SK-N-SH (cell line): Measurements from ENCODE around the gene SNCAIP. TPM values are rescaled to one million over a fixed set of nuclear protein-coding genes. Genes with fewer than 3 reads are reported as not detected.
"Not testable (repeated sequence)": the region's sequence is repeated elsewhere in the genome, so short reads cannot be mapped to it uniquely, and the experiment has no call there.

ENCODE experiments used
- CTCF ChIA-PET: fragments of 300-600, 350-600 bp; formaldehyde crosslinking; extraction: SDS; loops from one replicate; lab custom pipeline; 2021; lab: Yijun Ruan, JAX
- POLR2A ChIA-PET: fragments of 350-600 bp; sonication (Branson Sonifier 250); formaldehyde crosslinking; extraction: SDS; loops from one replicate; lab custom pipeline; 2020; ENCODE audit warnings: antibody characterized with exemption, inconsistent platforms; lab: Yijun Ruan, JAX
- DNase-seq: peaks from one replicate; pipeline ENCODE4 v3.0.0; 2012
- H2AFZ ChIP-seq: fragments of 200-600 bp; sonication (generic); 2 replicates; pipeline ENCODE4 v1.8.1; 2016; ENCODE audit warnings: antibody characterized with exemption, mild to moderate bottlenecking, low read depth
- H3F3A ChIP-seq: fragments of 200-600 bp; sonication (generic); replicated peaks from 2 replicates; pipeline ENCODE3; 2016; ENCODE audit warnings: antibody characterized with exemption, mild to moderate bottlenecking; ENCODE audit not compliant: insufficient read depth
- H3K27ac ChIP-seq, 2 experiments: fragments of 200-500 bp in 1 of 2; fragments of 200-600 bp in 1 of 2; sonication (Bioruptor generic) in 1 of 2; sonication (generic), shearing (Covaris generic) in 1 of 2; 2 replicates each; pipeline versions ENCODE4 v1.5.1 to v1.6.1; 2014 to 2016; ENCODE audit warnings: low read depth in 2 of 2, inconsistent platforms in 1 of 2, low read length in 1 of 2, mild to moderate bottlenecking in 1 of 2, mixed read lengths in 1 of 2
- H3K27me3 ChIP-seq: fragments of 200-600 bp; sonication (generic), shearing (Covaris generic); 2 replicates; pipeline ENCODE4 v1.6.1; 2016; ENCODE audit warnings: mixed run types; ENCODE audit not compliant: insufficient read depth
- H3K36me3 ChIP-seq, 2 experiments: fragments of 200-500 bp in 1 of 2; fragments of 200-600 bp in 1 of 2; sonication (Bioruptor generic) in 1 of 2; sonication (generic) in 1 of 2; replicated peaks in 1 of 2; 2 replicates each; pipeline versions ENCODE3 to v1.5.1; 2014 to 2016; ENCODE audit warnings: low read length in 1 of 2, mild to moderate bottlenecking in 1 of 2; ENCODE audit not compliant: insufficient read depth in 2 of 2, control insufficient read depth in 1 of 2
- H3K4me1 ChIP-seq, 2 experiments: fragments of 200-500 bp in 1 of 2; fragments of 200-600 bp in 1 of 2; sonication (Bioruptor generic) in 1 of 2; sonication (generic), shearing (Covaris generic) in 1 of 2; 2 replicates each; pipeline versions ENCODE4 v1.5.1 to v1.6.1; 2014 to 2016; ENCODE audit warnings: low read depth in 1 of 2, low read length in 1 of 2, mixed run types in 1 of 2; ENCODE audit not compliant: insufficient read depth in 2 of 2, control insufficient read depth in 1 of 2
- H3K4me2 ChIP-seq: fragments of 200-600 bp; sonication (generic), shearing (Covaris generic); 2 replicates; pipeline ENCODE4 v1.6.1; 2017; ENCODE audit warnings: mixed run types
- H3K4me3 ChIP-seq, 2 experiments: fragments of 200-500 bp in 1 of 2; fragments of 200-600 bp in 1 of 2; sonication (Bioruptor generic) in 1 of 2; sonication (generic), shearing (Covaris generic) in 1 of 2; 2 replicates each; pipeline versions ENCODE4 v1.5.1 to v1.8.1; 2014 to 2016; ENCODE audit warnings: low read depth in 2 of 2, inconsistent platforms in 1 of 2, low read length in 1 of 2, mild to moderate bottlenecking in 1 of 2, mixed read lengths in 1 of 2, moderate library complexity in 1 of 2
- H3K79me2 ChIP-seq: fragments of 200-600 bp; sonication (generic); 2 replicates; pipeline ENCODE4 v1.8.1; 2017; ENCODE audit warnings: mild to moderate bottlenecking; ENCODE audit not compliant: insufficient read depth
- H3K9ac ChIP-seq: fragments of 200-600 bp; sonication (generic); 2 replicates; pipeline ENCODE4 v1.6.1; 2017; ENCODE audit warnings: mixed run types
- H3K9me2 ChIP-seq: fragments of 200-600 bp; sonication (generic); 2 replicates; pipeline ENCODE4 v1.6.1; 2017; ENCODE audit warnings: mixed run types
- H3K9me3 ChIP-seq: fragments of 200-600 bp; sonication (generic); 2 replicates; pipeline ENCODE4 v1.6.1; 2017; ENCODE audit warnings: mixed run types, mild to moderate bottlenecking, moderate library complexity
- H4K20me1 ChIP-seq: fragments of 200-600 bp; sonication (generic); 2 replicates; pipeline ENCODE4 v1.6.1; 2017; ENCODE audit warnings: mild to moderate bottlenecking, mixed run types; ENCODE audit not compliant: insufficient read depth
- IRF3 ChIP-seq: fragments of 150-350 bp; IDR thresholded peaks from 2 replicates; pipeline ENCODE4 v1.6.1; 2016; ENCODE audit warnings: mild to moderate bottlenecking, low read depth, low read length
- PBX3 ChIP-seq: IDR thresholded peaks from 2 replicates; pipeline ENCODE4; 2012
- REST ChIP-seq: IDR thresholded peaks from 2 replicates; pipeline ENCODE4 v1.6.1; 2012; ENCODE audit warnings: mild to moderate bottlenecking, low read depth, low read length, moderate library complexity
- SIN3A ChIP-seq: IDR thresholded peaks from 2 replicates; pipeline ENCODE4 v1.6.1; 2012; ENCODE audit warnings: low read depth, mild to moderate bottlenecking, low read length, moderate library complexity, borderline replicate concordance
- TCF12 ChIP-seq: IDR thresholded peaks from 2 replicates; pipeline ENCODE4 v1.4.0; 2012
- USF1 ChIP-seq: IDR thresholded peaks from 2 replicates; pipeline ENCODE4 v1.4.0; 2012; ENCODE audit warnings: low read depth, borderline replicate concordance
- WGBS: methylation state at CpG from one replicate; pipeline ENCODE4 v1.1.6; 2017; ENCODE audit warnings: low lambda C conversion rate; 5-methylcytosine and 5-hydroxymethylcytosine counted together
- polyA plus RNA-seq, 3 experiments: library from polyadenylated mRNA; depleted of rRNA; stranded (reverse); fragments of >200 nt; gene quantifications; 2 replicates each; pipeline ENCODE4 v1.2.3, GENCODE V29; 2012

SNCAIP gene
- polyA plus RNA-seq, 1 of the 3 experiments (the other 2 are of a cell fraction), result not detected

GRCh38 chr5:122377026-122377425 lies 65.0 kb downstream of the SNCAIP start:
- H3K79me2 ChIP-seq, result no peaks in the 10 kb centered on the region
- no peak overlapping the region for H2AFZ ChIP-seq
- no peaks in the 10 kb centered on the region for H3K9me2 ChIP-seq
- no peaks in the 10 kb centered on the region; a peak in 2 of 4 replicates for H3K4me1 ChIP-seq
- POLR2A ChIA-PET, result no interaction called here
- TF ChIP-seq IRF3, result no peak
- no peak for TF ChIP-seq PBX3
- no peak for TF ChIP-seq SIN3A
- no peak for DNase-seq
- CTCF ChIA-PET, result no interaction called here
- H3K4me3 ChIP-seq, result no peak overlapping the region
- H3F3A ChIP-seq, result no peaks in the 10 kb centered on the region
- H3K4me2 ChIP-seq, result no peak overlapping the region
- H3K9ac ChIP-seq, result no peak overlapping the region
- H3K27ac ChIP-seq, result no peak overlapping the region
- H3K36me3 ChIP-seq, result no peaks in the 10 kb centered on the region
- H3K9me3 ChIP-seq, result no peaks in the 10 kb centered on the region
- no peaks in the 10 kb centered on the region for H3K27me3 ChIP-seq
- 17% methylated on average over 1 of the region's 1 CpG for WGBS
- no peaks in the 10 kb centered on the region for H4K20me1 ChIP-seq

- H4K20me1 ChIP-seq, H3K36me3 ChIP-seq, H3K27ac ChIP-seq, H3K79me2 ChIP-seq, POLR2A ChIA-PET, H3K4me2 ChIP-seq, CTCF ChIA-PET, H2AFZ ChIP-seq, DNase-seq, H3K4me3 ChIP-seq, H3K9me2 ChIP-seq, H3K9me3 ChIP-seq, H3K4me1 ChIP-seq, H3K9ac ChIP-seq, H3F3A ChIP-seq, H3K27me3 ChIP-seq: not testable (repeated sequence)
- WGBS, result 58% methylated on average over 10 of the region's 16 CpGs
Measured at GRCh38 chr5:122382938-122383337, 70.9 kb downstream of the SNCAIP start.

GRCh38 chr5:122384739-122385235 lies 72.8 kb downstream of the SNCAIP start:
- no peak overlapping the region for H3K27ac ChIP-seq
- ChIA-PET CTCF (no interaction called here), POLR2A (no interaction called here)
- 41% methylated on average over 5 of the region's 5 CpGs for WGBS
- H3K4me3 ChIP-seq, result no peak overlapping the region
- H3K9me2 ChIP-seq, result no peaks in the 10 kb centered on the region
- H3K27me3 ChIP-seq, result no peaks in the 10 kb centered on the region
- no peaks in the 10 kb centered on the region for H3K79me2 ChIP-seq
- TF ChIP-seq USF1 (no peak), TCF12 (no peak), IRF3 (no peak), REST (no peak)
- H3K4me2 ChIP-seq, result no peak overlapping the region
- H3K9me3 ChIP-seq, result no peaks in the 10 kb centered on the region
- no peaks in the 10 kb centered on the region for H3F3A ChIP-seq
- peaks cover 0 to 12% of the 10 kb centered on the region in 2 experiments; a peak in 1 of 4 replicates for H3K4me1 ChIP-seq
- DNase-seq, result no peak
- no peaks in the 10 kb centered on the region for H4K20me1 ChIP-seq
- H3K9ac ChIP-seq, result no peak overlapping the region
- H3K36me3 ChIP-seq, result no peaks in the 10 kb centered on the region
- no peak overlapping the region for H2AFZ ChIP-seq
